ENCODE measurements around the gene MIGA2.

Gene MIGA2

DNA sequence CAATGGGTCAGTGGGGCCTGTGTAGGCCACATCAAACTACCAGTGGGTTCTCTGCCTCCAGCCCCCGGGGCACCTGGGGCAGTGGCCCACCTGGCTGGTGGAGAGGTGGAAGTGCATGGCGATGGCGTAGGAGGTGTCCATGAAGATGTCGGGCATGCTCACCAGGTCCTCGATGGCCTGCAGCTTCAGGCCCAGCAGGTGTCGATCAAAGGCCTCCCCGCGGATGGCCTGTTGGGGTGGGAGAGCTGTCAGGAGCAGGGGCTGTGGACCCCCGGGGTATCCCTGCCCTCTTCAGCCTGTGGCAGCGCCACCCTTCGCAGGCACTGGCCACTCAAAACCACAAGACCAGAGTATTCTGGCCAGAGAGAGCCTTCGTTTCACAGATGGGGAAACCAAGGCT lies 59.5 kb downstream of the MIGA2 start:
- Histone ChIP-seq H3K36me3 (ENCODE audit: insufficient read depth, low read length) (no peaks in the 10 kb centered on the region; the same call in 1 of the 2 replicates), H3F3A (ENCODE audit: insufficient read depth, low read length) (no peaks in the 10 kb centered on the region), H3K4me3 (ENCODE audit: low read depth, low read length, poor library complexity, severe bottlenecking) (no peak overlapping the region), H3K9me2 (ENCODE audit: low read depth, low read length) (no peaks in the 10 kb centered on the region), H3K27me3 (ENCODE audit: insufficient read depth, low read length) (no peaks in the 10 kb centered on the region), H3K9me3 (ENCODE audit: low read length) (no peaks in the 10 kb centered on the region), H3K9ac (ENCODE audit: low read length) (no peak overlapping the region), H3K4me2 (ENCODE audit: low read length) (no peak overlapping the region), H2AFZ (ENCODE audit: low read length) (no peak overlapping the region), H3K27ac (ENCODE audit: low read depth, low read length, poor library complexity, severe bottlenecking) (no peak overlapping the region), H3K4me1 (ENCODE audit: insufficient read depth, low read length, severe bottlenecking) (peaks cover 9% of the 10 kb centered on the region), H4K20me1 (ENCODE audit: insufficient read depth, low read length) (no peaks in the 10 kb centered on the region), H3K79me2 (ENCODE audit: insufficient read depth, low read length) (no peaks in the 10 kb centered on the region)
- TF ChIP-seq EZH2 (IDR thresholded peaks at IDR 0.05; ENCODE audit: borderline replicate concordance, low read length) (no peak), CTCF (IDR thresholded peaks at IDR 0.05; ENCODE audit: low read length) (no peak)

DNA sequence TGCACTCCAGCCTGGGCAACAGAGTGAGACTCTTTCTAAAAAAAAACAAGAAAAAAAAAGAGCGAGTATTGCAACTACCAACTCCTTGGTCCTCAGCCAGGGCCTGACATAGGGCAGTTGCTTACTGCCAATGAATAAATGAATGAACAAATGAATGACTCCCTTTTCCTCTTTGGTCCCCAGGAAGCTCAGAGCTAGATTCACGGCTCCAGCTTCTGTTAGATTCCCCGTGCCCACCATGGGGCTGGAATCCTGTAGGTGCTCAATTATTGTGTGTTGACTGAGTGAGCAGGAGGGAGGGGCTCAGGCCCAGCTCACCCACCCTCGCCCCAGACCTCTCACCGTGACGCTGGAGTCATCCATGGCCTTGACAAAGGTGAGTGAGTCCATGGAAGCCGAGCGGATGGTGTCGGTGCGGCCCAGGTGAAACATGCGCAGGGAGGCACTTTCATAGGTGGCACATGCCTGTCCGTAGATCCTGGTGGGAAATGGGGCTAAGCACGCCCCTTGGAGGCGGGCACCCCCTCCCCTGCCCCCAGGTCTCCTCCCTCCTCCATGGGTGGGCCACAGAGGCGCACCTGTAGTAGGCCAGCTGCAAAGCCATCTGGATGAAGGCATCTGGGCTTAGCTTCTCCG lies 61.4 kb downstream of the MIGA2 start:
- Histone ChIP-seq H3K4me1 (ENCODE audit: insufficient read depth, low read length, severe bottlenecking) (peaks cover 9% of the 10 kb centered on the region), H3K79me2 (ENCODE audit: insufficient read depth, low read length) (no peaks in the 10 kb centered on the region), H3K9me2 (ENCODE audit: low read depth, low read length) (no peaks in the 10 kb centered on the region), H3K27me3 (ENCODE audit: insufficient read depth, low read length) (0 out of 2 replicates have a peak, but pooled peaks cover 5% of the 10 kb centered on the region), H3K4me3 (ENCODE audit: low read depth, low read length, poor library complexity, severe bottlenecking) (no peak overlapping the region), H3K9me3 (ENCODE audit: low read length) (no peaks in the 10 kb centered on the region), H2AFZ (ENCODE audit: low read length) (no peak overlapping the region), H3K9ac (ENCODE audit: low read length) (no peak overlapping the region), H4K20me1 (ENCODE audit: insufficient read depth, low read length) (no peaks in the 10 kb centered on the region), H3F3A (ENCODE audit: insufficient read depth, low read length) (no peaks in the 10 kb centered on the region), H3K4me2 (ENCODE audit: low read length) (no peak overlapping the region), H3K36me3 (ENCODE audit: insufficient read depth, low read length) (no peaks in the 10 kb centered on the region), H3K27ac (ENCODE audit: low read depth, low read length, poor library complexity, severe bottlenecking) (no peak overlapping the region)
- no peak for TF ChIP-seq EZH2 (IDR thresholded peaks at IDR 0.05; ENCODE audit: borderline replicate concordance, low read length)
- no peak for TF ChIP-seq CTCF (IDR thresholded peaks at IDR 0.05; ENCODE audit: low read length)

DNA sequence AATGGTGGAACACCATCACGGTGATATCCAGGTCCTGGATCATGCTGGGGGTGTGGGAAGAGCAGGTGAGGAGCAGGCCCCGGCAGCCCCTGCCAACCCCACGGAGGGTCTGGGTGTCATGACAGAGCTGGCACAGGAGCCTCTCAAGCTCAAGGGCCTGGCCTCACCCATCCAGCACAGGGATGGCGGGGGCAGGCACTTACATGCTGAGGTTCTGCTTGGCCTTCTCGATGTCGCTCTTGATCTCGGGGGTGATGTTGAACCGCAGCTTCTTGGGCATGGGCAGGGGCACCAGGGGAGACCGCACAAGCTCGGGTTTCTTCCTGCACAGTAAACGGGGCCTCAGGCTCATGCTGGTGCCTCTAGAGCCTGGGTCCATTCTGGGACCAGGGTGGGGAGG lies 61.9 kb downstream of the MIGA2 start:
- Histone ChIP-seq H3K9me2 (ENCODE audit: low read depth, low read length) (no peaks in the 10 kb centered on the region), H3K36me3 (ENCODE audit: insufficient read depth, low read length) (no peaks in the 10 kb centered on the region), H3K4me3 (ENCODE audit: low read depth, low read length, poor library complexity, severe bottlenecking) (no peak overlapping the region), H3K27ac (ENCODE audit: low read depth, low read length, poor library complexity, severe bottlenecking) (no peak overlapping the region), H3K9me3 (ENCODE audit: low read length) (no peaks in the 10 kb centered on the region), H3K9ac (ENCODE audit: low read length) (no peak overlapping the region), H3K4me1 (ENCODE audit: insufficient read depth, low read length, severe bottlenecking) (peaks cover 9% of the 10 kb centered on the region), H2AFZ (ENCODE audit: low read length) (no peak overlapping the region), H3F3A (ENCODE audit: insufficient read depth, low read length) (no peaks in the 10 kb centered on the region), H3K27me3 (ENCODE audit: insufficient read depth, low read length) (0 out of 2 replicates have a peak, but pooled peaks cover 5% of the 10 kb centered on the region), H3K4me2 (ENCODE audit: low read length) (no peak overlapping the region), H3K79me2 (ENCODE audit: insufficient read depth, low read length) (no peaks in the 10 kb centered on the region), H4K20me1 (ENCODE audit: insufficient read depth, low read length) (no peaks in the 10 kb centered on the region)
- TF ChIP-seq EZH2 (IDR thresholded peaks at IDR 0.05; ENCODE audit: borderline replicate concordance, low read length): no peak
- TF ChIP-seq CTCF (IDR thresholded peaks at IDR 0.05; ENCODE audit: low read length): no peak
